Hepatic stellate cell (primary cell): Measurements from ENCODE around the gene BAHD1.

ENCODE experiments used
- DNase-seq: peaks from one replicate; pipeline ENCODE4 v3.0.0; 2011; ENCODE audit warnings: low spot score

Gene BAHD1

GRCh38 chr15:40424483-40425115 is 16.2 kb upstream of the BAHD1 start:
- no peak for DNase-seq

GRCh38 chr15:40425681-40426080 is 15.1 kb upstream of the BAHD1 start:
- no peak for DNase-seq

- DNase-seq: no peak
Measured at GRCh38 chr15:40427188-40427587, 13.6 kb upstream of the BAHD1 start.

GRCh38 chr15:40428185-40428584 is 12.6 kb upstream of the BAHD1 start:
- no peak for DNase-seq

GRCh38 chr15:40429068-40429710 is 11.6 kb upstream of the BAHD1 start:
- no peak for DNase-seq

GRCh38 chr15:40430271-40430805 is 10.4 kb upstream of the BAHD1 start:
- DNase-seq: peak; percentile 84

GRCh38 chr15:40435023-40435709 is 5.6 kb upstream of the BAHD1 start:
- no peak for DNase-seq

GRCh38 chr15:40435710-40436089 is 5.1 kb upstream of the BAHD1 start:
- no peak for DNase-seq

- DNase-seq: peak; percentile 55
Measured at GRCh38 chr15:40436116-40436891, 4.4 kb upstream of the BAHD1 start.

GRCh38 chr15:40436892-40437751 is 3.6 kb upstream of the BAHD1 start:
- DNase-seq: no peak

- no peak for DNase-seq
Measured at GRCh38 chr15:40437752-40438687, 2.7 kb upstream of the BAHD1 start.

GRCh38 chr15:40438712-40439111 is 2.0 kb upstream of the BAHD1 start:
- DNase-seq: no peak

- no peak for DNase-seq
Measured at GRCh38 chr15:40439461-40439959, 1.2 kb upstream of the BAHD1 start.

GRCh38 chr15:40439960-40440742 is 602 bp upstream of the BAHD1 start:
- DNase-seq: peak; percentile 69

GRCh38 chr15:40441565-40442531 is 1.1 kb downstream of the BAHD1 start:
- DNase-seq: no peak

- DNase-seq: no peak
Measured at GRCh38 chr15:40443255-40443654, 2.5 kb downstream of the BAHD1 start.

GRCh38 chr15:40443846-40444245 is 3.1 kb downstream of the BAHD1 start:
- no peak for DNase-seq

GRCh38 chr15:40444736-40445135 is 4.0 kb downstream of the BAHD1 start:
- no peak for DNase-seq
